CD4-positive, alpha-beta T cell treated with Interferon alpha-2 for 1 hour (primary cell): ENCODE measurements around the gene TMEM175.

Experiments
- DNase-seq, 2 donors: peaks; one replicate each; pipeline ENCODE4 v3.0.0-alpha.2; 2020 to 2022

TMEM175 gene, protein sequence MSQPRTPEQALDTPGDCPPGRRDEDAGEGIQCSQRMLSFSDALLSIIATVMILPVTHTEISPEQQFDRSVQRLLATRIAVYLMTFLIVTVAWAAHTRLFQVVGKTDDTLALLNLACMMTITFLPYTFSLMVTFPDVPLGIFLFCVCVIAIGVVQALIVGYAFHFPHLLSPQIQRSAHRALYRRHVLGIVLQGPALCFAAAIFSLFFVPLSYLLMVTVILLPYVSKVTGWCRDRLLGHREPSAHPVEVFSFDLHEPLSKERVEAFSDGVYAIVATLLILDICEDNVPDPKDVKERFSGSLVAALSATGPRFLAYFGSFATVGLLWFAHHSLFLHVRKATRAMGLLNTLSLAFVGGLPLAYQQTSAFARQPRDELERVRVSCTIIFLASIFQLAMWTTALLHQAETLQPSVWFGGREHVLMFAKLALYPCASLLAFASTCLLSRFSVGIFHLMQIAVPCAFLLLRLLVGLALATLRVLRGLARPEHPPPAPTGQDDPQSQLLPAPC

DNA sequence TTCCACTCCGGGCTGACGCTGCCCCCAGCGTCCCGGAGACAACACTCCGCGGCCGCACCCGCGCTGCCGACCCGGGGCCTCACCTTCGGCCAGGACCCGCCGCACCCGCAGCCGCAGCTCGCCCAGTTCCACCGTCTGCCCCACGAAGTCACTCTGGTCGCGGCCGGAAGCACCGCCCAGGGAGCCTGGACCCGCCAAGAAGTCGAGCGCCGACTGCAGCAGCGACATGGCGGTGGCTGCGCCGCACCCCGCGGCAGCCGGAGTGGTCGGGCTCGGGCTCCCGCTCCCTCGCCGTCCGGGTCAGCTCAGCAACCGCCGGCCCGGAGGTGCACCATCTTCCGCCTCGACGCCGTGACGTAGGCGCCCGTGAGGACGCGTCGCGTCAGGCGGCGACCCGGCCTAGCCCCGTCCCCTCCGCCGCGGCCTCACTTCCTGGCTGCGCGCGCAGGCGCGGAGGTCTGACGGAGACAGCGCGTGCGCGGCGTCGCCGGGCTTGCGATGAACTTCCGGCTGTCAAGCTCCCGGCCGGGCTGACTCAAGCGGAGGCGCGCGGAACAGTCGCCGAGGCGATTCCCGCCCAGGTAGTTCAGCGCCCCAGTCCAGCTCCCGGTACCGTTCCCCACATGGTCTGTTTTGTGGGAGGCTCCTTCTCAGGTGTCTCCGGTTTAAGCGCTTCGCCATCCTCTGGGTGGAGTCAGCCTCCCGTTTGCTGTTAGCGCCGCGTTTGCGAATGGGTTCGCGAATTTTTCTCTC, at the start of gene TMEM175, which contains the start of gene GAK:
TSS of gene TMEM175 (plus strand) at position 501 of the 753 bp plus-strand sequence. CDS start 15,280 bp downstream, outside the sequence.
TSS of gene GAK (minus strand) at position 357 of the 753 bp plus-strand sequence. CDS start at position 228, 129 bp downstream.
- peak; percentile 96 to 97 for DNase-seq

DNA sequence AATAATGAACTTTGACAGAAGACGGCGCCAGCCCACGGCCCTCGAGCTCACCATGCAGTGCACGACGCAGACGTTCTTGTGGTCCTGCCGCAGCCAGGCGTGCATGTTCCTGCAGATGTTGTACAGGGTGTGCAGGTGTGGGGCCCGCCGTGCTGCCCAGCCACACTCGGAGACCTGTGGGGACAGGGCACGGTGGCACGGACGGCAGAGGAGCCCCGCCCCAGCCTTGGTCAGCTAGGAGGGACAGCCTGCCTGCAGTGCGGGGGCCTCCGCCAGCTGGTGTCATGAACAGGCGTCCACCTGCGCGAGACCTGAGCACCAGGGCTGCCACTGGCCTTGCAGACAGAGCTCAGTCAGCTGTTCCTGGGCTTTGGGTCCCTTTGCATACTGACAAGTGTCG, 49.6 kb upstream of the TMEM175 start:
- no peak for DNase-seq

DNA sequence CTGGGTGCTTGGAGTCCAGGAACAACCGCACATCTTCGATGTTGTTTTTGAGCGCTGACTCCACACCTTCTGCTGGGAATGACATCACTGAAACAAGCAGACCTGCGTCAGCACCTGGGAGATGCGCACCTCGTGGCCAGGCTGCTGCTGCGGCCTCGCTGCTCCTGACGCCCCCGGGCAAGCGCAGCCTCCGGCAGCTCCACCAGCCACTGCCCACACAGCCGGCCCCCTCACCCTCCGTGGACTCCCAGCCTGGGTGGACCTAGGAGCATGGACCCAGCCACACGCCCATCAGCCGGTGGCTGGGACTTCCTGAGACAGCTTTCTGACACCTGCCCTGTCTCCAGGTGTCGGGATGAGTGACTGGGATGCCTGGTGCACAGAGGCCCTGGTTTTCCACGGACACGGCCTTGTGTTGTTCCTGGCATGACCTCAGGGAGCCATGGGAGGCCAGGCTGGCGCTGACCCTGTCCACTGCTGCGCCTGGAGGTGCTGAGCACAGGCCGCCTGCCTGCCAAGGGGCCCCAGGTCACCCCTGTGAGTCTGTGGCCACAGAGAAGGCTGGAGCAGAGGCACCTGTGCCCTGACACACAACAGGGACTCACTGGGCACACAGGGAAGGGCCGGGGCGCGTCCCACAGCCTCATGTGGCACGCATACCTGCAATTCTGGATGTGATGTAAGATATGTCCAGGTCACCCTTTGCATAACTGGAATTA, 48.7 kb upstream of the TMEM175 start:
- no peak for DNase-seq

DNA sequence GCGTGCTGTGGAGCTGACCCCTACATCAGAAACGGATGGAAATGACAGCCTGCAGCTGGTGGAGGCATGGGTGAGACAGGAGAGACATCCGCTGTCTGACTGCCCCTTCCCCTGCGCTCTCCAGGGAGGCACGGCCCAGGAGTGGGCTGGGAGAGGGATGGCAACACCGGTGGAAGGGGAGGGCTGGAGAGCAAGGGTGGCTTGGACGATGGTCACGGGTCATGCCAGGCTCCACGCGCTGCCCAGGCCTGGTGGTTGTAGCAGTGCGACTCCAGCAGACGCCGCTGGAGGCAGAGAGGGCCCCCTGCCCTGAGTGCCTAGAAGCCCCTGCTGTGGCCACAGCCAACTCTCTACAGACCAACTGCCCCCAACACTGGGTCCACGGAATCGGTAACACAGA, 48.0 kb upstream of the TMEM175 start:
- no peak for DNase-seq

DNA sequence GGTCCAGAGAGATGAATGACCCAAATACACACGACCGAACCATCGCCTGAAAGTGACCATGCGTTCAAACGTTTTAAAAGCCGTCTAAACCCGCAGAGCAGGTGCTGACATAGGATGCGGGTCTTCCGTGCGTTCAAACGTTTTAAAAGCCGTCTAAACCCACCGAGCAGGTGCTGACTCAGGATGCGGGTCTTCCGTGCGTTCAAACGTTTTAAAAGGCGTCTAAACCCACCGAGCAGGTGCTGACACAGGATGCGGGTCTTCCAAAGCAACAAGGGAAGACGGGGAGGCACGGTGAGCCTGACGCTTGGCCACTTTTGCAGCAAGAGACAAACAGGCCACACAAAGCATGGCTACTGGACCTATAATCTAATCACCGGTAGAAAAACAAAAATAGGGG, 47.4 kb upstream of the TMEM175 start:
- DNase-seq: no peak

DNA sequence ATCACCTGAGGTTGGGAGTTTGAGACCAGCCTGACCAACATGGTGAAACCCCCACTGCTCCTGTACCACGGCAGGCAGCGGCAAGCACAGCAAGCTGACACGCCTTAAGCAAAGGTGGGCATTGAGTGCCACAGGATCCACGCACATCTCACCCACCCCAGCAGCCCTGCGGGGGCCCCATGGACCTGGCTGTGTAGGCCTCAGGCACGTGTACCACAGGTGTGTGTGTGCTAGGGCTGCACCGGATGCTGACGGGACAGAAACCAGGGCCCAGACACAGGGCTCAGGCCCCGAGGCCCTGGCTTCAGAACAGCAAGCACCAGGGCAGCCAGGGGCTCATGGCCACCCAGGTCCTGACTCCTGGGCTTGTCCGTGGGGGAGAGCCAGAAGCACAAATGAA, 46.9 kb upstream of the TMEM175 start:
- no peak for DNase-seq

DNA sequence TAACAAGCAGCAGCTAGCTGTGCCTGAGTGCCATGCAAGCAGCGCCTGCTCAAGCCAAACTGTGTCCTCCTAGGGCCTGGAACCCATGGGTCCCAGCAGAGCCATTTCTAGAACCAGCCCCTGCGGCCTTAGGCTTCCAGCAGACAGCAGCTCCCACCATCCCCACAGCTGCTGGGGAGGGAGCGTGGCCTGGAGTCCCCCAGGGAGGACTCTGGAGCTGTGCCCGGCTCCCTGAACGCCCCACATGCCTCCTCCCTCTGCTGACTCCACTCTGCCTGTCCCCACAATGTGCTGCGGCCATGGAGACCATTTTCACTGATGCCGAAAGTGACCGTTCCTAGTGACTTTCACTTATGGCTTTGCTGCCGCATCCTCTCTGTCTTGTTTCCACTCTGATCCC, 46.0 kb upstream of the TMEM175 start:
- DNase-seq: no peak

DNA sequence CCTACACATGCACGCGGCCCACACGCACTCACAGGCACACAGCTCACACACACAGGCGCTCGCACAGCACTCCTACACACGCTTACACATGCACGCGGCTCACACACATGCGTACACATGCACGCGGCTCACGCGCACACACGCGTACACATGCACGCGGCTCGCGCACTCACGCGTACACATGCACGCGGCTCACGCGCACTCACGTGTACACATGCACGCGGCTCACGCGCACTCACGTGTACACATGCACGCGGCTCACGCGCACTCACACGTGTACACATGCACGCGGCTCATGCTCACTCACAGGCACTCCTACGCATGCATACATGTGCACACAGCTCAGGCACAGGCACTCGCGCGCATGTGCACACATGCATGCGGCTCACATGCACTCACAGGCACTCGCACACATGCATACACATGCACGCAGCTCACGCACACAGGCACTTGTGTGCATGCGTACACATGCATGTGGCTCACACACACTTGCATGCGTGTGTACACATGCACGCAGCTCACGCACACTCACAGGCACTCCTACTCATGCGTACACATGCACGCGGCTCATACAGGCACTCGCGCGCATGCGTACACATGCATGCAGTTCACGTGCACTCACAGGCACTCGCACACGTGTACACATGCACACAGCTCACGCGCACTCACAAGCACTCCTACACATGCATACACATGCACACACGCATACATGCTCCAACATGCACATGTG, 45.1 kb upstream of the TMEM175 start:
- no peak for DNase-seq

DNA sequence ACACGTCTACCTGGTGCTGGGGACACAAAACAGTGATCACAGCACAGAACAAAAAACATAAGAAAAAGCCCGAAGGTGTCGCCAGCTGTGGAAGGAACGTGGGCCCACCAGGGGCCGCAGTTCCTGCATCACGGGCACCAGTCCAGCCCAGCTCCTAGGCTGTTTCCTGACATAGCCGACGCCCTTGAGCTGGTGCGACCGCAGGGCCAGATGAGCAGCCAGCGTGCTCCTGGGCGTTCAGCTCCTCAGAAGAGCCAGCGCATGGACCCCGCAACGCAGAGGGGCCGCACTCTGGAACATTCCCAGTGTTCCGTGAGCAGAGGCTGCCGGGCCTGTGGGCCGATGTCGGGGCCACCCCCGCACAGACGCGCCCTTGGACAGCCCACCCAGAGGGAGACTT, 44.2 kb upstream of the TMEM175 start:
- no peak for DNase-seq

DNA sequence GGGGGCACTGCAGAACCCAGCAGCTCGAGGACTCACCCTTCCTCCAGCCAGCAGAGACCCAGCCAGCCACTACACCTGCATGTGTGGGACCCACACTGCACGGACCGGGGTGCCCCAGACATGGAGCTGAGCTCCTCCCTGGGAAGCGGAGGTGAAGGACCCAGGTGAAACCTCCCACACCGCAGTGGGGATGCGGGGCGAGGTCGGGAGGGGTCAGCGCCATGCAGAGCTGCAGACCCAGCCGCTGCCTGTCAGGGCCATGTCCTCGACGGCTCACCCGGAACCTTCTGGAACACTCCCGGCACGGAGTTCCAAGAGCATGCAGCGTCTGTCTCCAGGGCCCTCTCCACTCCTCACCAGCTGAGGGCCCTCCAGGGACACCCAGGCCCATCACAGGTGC, 42.7 kb upstream of the TMEM175 start:
- DNase-seq: no peak

DNA sequence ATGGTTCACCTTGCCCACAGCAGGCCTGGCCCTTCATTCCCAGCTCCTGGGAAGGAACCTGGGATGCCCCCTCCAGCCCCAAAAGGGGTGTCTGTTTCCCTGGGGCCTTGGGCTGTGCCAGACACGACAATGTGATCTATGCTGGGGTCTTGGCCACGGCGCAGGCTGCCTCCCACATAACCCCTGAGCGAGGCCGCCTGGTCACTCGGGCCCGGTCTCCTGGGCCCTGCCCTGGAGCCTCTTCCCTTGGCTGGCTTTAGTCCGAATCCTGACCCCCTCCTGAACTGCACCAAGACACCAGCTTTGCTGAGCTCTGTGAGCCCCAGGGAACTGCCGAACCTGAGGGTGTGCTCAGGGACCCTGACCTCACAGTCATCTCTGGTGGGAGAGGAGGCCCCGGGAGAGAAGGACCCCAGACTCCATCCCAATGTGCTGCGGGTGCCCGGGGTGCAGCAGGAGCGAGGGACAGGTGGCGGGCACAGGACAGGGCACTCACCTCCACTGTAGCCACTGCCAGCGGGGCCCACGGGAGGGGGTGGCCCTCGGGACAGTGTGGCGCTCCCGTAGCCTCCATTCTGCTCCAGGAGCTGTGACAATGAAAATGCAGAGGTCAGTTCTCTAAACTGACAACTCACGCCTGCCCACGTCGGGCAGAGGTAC, 42.1 kb upstream of the TMEM175 start:
- no peak for DNase-seq

DNA sequence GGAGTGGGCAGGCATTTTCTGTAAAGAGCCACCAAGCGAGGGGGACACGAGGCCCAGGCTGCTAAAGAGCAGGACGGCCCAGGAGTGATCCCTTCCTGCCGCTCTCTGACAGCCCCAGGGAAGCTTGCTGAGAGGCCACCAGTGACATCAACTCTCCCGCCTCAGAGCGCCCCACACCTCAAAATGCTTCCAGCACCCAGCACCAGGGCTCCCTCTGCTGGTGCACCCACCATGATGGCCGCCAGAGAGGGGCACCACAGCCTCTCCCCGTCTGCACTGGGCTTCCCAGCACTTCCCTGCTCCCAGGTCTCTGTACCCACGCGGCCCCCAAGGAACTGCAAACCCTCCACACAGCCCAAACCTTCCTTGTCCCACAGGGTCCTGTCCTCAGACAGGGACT, 40.5 kb upstream of the TMEM175 start:
- peak in 1 of 2 donors; percentile 16 for DNase-seq

DNA sequence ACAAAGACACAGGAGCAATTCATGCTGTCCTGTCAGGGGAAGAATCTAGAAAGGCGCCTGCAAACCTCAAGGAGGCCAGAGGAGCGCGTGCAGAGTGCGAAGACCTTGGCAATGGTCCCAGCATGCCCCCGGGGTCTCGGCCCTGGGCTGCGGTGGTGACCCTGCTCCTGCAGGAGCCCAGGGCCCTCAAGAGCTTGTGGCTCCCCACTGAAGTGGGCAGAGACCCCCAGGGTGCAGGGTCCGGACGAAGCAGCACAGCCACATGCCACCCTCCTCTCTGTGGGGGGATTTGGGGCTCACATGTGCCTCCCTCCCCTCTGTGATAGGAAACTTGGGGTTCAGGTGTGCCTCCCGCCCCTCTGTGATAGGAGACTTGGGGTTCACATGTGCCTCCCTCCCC, 39.5 kb upstream of the TMEM175 start:
- no peak for DNase-seq

DNA sequence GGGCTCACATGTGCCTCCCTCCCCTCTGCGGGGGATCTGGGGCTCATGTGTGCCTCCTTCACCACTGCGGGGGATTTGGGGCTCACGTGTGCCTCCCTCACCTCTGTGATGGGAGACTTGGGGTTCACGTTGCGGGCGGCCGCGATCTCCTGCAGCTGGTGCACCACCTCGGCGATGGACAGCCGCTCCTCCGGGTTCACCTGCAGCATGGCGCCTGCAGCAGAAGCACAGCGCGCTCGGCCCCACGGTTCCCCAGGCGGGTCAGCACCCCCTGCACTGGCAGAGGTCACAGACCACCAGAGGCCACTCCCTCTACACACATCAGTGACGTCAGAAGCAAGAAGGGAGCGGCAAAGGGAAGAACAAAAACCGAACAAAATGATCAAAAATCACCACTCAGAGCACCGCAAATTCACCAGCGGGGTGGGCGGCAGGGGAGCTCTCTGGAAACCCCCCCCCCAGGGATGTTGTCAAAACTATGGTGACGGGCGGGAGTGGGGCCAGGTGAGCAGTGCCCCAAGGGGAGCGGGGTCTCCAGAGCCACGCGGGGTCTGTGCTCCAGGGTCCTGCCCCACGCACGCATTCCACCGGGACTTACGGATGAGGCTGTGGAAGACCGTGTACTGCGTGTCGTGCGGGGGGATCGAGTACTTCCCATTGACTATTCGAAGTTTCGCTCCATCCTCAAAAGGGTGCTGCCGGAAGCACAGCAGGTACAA, 38.8 kb upstream of the TMEM175 start:
- no peak for DNase-seq

DNA sequence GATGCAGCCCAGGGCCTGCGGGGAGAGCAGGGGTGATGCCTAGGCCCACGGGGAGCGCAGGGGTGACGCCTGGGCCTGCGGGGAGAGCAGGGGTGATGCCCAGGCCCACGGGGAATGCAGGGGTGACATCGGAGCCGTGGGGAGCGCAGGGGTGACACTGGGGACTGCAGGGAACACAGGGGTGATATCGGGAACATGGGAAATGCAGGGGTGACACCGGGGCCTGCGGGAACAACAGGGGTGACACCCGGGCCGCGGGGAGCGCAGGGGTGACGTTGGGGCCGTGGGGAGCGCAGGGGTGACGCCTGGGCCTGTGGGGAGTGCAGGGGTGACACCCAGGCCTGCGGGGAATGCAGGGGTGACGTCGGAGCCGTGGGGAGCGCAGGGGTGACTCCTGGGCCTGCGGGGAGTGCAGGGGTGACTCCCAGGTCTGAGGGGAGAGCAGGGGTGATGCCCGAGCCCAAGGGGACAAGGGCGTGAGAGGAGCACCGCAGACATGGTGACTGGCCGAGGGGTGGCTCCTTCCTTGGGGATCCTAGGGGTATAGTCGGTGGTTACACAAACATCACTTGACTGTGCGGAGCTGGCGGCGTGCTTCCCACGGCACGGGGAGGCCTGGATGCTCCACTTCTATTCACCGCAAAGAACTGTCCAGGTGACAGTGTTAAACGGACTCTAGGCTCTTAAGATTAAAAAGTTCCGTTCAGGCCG, 38.1 kb upstream of the TMEM175 start:
- no peak for DNase-seq

DNA sequence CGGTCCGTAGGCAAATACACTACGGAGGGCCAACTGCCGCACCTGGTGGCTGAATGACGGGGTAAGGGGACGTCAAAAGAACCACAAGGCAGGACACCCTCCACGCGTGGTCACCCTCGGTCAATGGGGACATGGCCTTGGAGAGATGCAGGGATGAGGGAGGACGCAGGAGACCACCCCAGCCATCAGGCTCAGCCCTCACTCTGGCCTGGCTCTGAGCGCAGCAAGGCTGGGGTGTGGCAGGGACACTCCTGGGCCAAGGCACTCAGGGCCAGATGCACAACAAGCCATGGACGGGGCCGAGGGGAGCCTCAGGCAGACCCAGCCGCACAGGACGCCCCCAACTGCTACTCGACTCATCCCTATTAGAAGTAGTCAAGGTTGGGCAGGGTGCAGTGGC, 36.7 kb upstream of the TMEM175 start:
- DNase-seq: no peak

DNA sequence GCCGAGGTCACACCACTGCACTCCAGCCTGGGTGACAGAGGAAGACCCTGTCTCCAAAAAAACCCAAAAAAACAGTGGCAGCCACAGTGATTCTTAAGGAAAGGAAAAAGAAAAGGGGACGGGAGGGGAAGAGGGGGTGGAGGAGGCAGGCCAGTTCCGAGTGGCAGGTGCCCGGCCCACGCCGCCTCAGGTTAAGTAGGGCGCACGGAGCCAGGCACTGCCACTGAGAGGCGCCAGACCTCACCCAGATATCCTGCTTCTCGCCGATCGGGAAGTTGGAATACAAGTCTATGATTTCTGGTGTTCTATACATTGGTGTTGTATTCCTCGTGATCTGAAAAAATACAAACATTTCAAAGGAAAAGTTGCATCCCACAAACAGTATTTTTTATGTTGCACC, 36.0 kb upstream of the TMEM175 start:
- no peak for DNase-seq

DNA sequence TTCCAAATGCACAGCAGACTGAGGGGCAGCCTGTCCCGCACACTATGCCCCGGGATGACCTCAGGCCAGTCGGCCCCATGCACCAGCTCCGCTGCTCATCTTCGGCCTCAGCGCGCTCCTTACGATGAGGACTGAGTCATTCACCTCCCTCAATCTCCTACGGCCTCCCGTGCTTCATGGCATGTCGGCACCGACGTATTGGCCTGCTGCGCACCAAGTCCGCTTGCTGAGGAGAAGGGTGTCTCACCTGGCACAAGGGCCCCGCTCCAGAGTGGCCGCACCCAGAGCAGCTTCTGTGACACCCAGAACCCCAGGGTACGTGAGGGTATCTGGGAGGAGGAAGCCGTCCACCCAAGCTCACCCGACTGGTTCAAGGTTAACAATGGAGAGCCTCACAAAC, 35.6 kb upstream of the TMEM175 start:
- no peak for DNase-seq

DNA sequence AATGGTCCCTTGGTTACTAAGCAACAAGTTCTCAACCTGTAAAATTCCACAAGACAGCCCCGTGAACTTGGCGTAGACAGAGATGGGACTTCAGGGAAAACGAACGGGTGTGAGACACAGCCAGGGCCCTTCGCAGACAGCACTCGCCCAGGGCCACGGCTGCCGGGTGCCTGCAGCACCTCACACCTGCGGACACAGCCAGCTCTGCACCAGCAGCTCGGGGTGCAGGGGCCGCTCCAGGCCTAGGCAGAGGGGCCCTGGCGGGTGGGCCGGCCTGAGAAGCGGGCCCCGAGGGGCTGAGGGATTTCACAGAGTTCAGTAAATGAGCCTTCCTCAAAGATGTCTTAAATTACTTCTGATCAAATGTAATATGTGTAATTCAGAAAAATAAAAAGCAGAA, 34.1 kb upstream of the TMEM175 start:
- DNase-seq: no peak

DNA sequence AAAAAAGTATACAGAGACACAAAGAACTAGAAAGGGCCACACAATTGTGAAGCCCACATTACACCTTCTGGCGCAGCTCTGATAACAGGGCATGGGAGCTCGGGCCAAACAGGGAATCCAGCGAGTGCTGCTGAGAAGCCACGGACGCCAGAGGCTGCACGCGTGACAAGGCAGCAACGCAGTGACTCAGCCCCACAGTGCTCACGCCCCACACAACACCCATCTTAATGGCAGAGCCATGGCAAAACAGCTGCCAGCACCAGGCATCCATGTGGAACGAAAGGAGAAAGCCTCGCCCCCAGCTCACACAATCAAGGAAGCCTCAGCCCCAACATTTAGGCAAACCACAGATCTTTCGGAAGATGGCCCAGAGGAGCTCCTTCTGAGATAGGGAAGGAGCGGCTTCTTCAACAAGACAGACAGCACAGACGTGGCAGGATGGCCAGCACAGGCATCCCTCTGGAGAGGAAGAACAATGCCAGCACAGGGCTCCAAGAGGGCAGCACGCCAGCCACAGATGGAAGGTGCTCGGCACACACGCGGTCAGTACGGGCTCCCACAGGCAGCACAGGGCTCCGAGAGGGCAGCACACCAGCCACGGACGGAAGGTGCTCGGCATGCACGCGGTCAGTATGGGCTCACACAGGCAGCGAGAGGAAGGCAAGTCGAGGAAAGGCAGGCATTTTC, 33.2 kb upstream of the TMEM175 start:
- DNase-seq: no peak
